Right atrium auricular region (tissue), 2 donors: Measurements from ENCODE around the gene TMEM190. TPM values are rescaled to one million over a fixed set of nuclear protein-coding genes. Genes with fewer than 3 reads are reported as not detected.

ENCODE experiments used
- DNase-seq: peaks from one replicate; pipeline ENCODE4 v3.0.0-alpha.2; 2019; ENCODE audit warnings: low spot score
- H3K27ac ChIP-seq, 2 donors: fragments of 200-600 bp; sonication (generic); 1 replicate in 1 of 2; 2 replicates in 1 of 2; pipeline ENCODE4 v1.5.1; 2016 to 2019
- H3K27me3 ChIP-seq, 2 donors: fragments of 200-600 bp; sonication (generic); one replicate each; pipeline versions ENCODE4 v1.5.1 to v1.6.0; 2017 to 2019
- H3K36me3 ChIP-seq: fragments of 200-600 bp; sonication (generic); one replicate; pipeline ENCODE4 v1.5.1; 2016
- H3K4me1 ChIP-seq, 2 donors: fragments of 200-600 bp; sonication (generic); one replicate each; pipeline versions ENCODE4 v1.5.1 to v1.6.0; 2017 to 2019
- H3K4me3 ChIP-seq, 2 donors: fragments of 200-600 bp; sonication (generic); 1 replicate in 1 of 2; 2 replicates in 1 of 2; pipeline ENCODE4 v1.5.1; 2017 to 2019; ENCODE audit warnings: mild to moderate bottlenecking in 1 of 2, moderate library complexity in 1 of 2
- H3K9me3 ChIP-seq, 2 donors: fragments of 200-600 bp; sonication (generic); one replicate each; pipeline ENCODE4 v1.5.1; 2019
- total RNA-seq, 2 donors: library from RNA; depleted of rRNA; stranded (reverse); fragments of >200 nt; gene quantifications; one replicate each; pipeline ENCODE4 v1.1.0, GENCODE V29; 2016
- TF ChIP-seq, protein P1 (sequence below), 2 donors: fragments of 200-600 bp; sonication (generic); IDR thresholded peaks; one replicate each; pipeline ENCODE4 v1.5.1; 2019; ENCODE audit warnings: antibody characterized with exemption in 2 of 2

Gene TMEM190
- total RNA-seq, 2 donors from 2014 or later = not detected

GRCh38 chr19:55362174-55362989 lies 14.2 kb upstream of the TMEM190 start:
- no peaks in the 10 kb centered on the region for H3K27me3 ChIP-seq
- TF ChIP-seq, protein P1, sequence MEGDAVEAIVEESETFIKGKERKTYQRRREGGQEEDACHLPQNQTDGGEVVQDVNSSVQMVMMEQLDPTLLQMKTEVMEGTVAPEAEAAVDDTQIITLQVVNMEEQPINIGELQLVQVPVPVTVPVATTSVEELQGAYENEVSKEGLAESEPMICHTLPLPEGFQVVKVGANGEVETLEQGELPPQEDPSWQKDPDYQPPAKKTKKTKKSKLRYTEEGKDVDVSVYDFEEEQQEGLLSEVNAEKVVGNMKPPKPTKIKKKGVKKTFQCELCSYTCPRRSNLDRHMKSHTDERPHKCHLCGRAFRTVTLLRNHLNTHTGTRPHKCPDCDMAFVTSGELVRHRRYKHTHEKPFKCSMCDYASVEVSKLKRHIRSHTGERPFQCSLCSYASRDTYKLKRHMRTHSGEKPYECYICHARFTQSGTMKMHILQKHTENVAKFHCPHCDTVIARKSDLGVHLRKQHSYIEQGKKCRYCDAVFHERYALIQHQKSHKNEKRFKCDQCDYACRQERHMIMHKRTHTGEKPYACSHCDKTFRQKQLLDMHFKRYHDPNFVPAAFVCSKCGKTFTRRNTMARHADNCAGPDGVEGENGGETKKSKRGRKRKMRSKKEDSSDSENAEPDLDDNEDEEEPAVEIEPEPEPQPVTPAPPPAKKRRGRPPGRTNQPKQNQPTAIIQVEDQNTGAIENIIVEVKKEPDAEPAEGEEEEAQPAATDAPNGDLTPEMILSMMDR (IDR thresholded peaks at IDR 0.05) = no peak

DNA sequence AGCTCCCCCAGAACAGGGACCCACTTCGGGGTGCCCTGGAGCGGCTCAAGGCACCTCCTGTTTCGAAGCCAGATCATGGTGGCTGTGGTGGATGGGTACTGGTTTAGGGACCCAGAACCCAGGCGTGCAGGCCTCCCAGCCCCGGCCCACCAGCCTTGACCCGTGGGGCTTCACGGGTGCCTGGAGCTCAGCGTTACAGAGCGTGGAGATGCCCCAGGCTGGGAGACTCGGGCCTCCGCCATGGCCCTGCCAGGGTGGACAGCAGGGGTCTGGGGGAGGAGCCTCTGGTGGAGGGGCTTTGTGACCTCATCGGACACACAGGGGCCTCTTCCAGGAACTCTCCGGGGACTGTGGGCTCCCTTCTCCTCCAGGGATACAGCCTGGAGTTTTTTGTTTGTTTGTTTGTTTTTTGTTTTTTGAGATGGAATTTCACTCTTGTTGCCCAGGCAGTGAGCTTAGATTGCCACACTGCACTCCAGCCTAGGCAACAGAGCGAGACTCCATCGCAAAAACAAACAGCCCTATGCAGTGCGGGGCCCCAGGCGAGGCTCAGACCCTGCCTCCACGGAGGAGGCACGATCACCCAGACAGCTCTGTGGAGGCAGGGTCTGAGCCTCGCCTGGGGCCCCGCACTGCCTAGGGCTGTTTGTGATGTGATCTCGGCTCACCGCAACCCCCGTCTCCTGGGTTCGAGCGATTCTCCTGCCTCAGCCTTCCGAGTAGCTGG lies 13.5 kb upstream of the TMEM190 start, which contains the start of gene GARIN5B:
GARIN5B (minus strand) TSS at position 271 of the 727 bp plus-strand sequence; CDS start at position 77, 194 bp downstream.
- no peak within 1 kb of the TSS for H3K27ac ChIP-seq
- H3K27me3 ChIP-seq = peaks cover under 1 to 2% of the 10 kb centered on the region in 2 donors
- DNase-seq = no peak

More at GRCh38 chr19:55362174-55362989, 14.2 kb upstream of the TMEM190 start:
- Histone ChIP-seq H3K9me3 (no peaks in the 10 kb centered on the region), H3K4me1 (no peaks in the 10 kb centered on the region), H3K4me3 (no peak overlapping the region), H3K36me3 (no peaks in the 10 kb centered on the region), H3K27ac (no peak overlapping the region)
- no peak for DNase-seq

DNA sequence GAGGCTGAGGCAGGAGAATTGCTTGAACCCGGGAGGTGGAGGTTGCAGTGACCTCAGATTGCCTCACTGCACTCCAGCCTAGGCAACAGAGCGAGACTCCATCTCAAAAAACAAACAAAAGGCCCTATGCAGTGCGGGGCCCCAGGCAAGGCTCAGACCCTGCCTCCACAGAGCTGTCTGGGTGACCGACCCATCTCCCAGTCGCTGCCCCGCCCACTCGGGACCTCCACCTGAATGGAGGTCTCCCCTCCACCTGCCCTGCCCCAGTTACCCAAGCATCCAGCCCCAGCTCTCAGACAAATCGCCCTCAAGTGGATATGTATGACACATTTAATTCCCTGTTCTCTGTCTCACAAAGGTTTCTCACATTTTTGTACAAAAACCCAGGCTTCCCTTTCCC lies 11.4 kb upstream of the TMEM190 start:
- peaks cover 0 to 14% of the 10 kb centered on the region in 2 donors for H3K4me1 ChIP-seq
- H3K27ac ChIP-seq = no peak overlapping the region
- H3K4me3 ChIP-seq = no peak overlapping the region
- H3K27me3 ChIP-seq = peaks cover 12 to 21% of the 10 kb centered on the region in 2 donors
- H3K36me3 ChIP-seq = no peaks in the 10 kb centered on the region
- DNase-seq = no peak
- TF ChIP-seq, protein P1 (IDR thresholded peaks at IDR 0.05) = no peak
- H3K9me3 ChIP-seq = no peaks in the 10 kb centered on the region

More for the DNA sequence above, 13.5 kb upstream of the TMEM190 start, which contains the start of gene GARIN5B:
- TF ChIP-seq, protein P1 (IDR thresholded peaks at IDR 0.05) = no peak
- Histone ChIP-seq H3K4me3 (no peak within 1 kb of the TSS), H3K4me1 (no peaks in the 10 kb centered on the region), H3K36me3 (no peaks in the 10 kb centered on the region), H3K9me3 (no peaks in the 10 kb centered on the region)

- TF ChIP-seq, protein P1 (IDR thresholded peaks at IDR 0.05) = no peak
- no peak for DNase-seq
Measured at GRCh38 chr19:55365964-55366363, 10.7 kb upstream of the TMEM190 start.

GRCh38 chr19:55366790-55367189 lies 9.8 kb upstream of the TMEM190 start:
- Histone ChIP-seq H3K27me3 (peaks cover 12 to 25% of the 10 kb centered on the region in 2 donors), H3K4me3 (no peak overlapping the region), H3K9me3 (no peaks in the 10 kb centered on the region), H3K4me1 (peaks cover 0 to 14% of the 10 kb centered on the region in 2 donors), H3K27ac (no peak overlapping the region), H3K36me3 (no peaks in the 10 kb centered on the region)
- DNase-seq = no peak
- TF ChIP-seq, protein P1 (IDR thresholded peaks at IDR 0.05) = no peak

More at GRCh38 chr19:55365964-55366363, 10.7 kb upstream of the TMEM190 start:
- no peaks in the 10 kb centered on the region for H3K36me3 ChIP-seq
- peaks cover 12 to 25% of the 10 kb centered on the region in 2 donors for H3K27me3 ChIP-seq
- H3K4me1 ChIP-seq = peaks cover 0 to 14% of the 10 kb centered on the region in 2 donors
- H3K4me3 ChIP-seq = no peak overlapping the region
- no peaks in the 10 kb centered on the region for H3K9me3 ChIP-seq
- H3K27ac ChIP-seq = no peak overlapping the region
